HepG2 (cell line): Measurements from ENCODE around the gene MSRB2. TPM values are rescaled to one million over a fixed set of nuclear protein-coding genes. Genes with fewer than 3 reads are reported as not detected.

Experiments
- ATAC-seq: fragments of 200-7000 bp; cut with Tn5 transposase; 3 replicates; pipeline ENCODE4 v1.9.1; 2020; ENCODE audit warnings: mild to moderate bottlenecking, moderate library complexity
- BruUV-seq: library from RNA; stranded (reverse); fragments of 400-500 nt; replicated peaks from 2 replicates; lab custom pipeline; 2021; lab: Mats Ljungman, UMichigan
- CTCF ChIA-PET: fragments of 300-600 bp; formaldehyde crosslinking; extraction: SDS; loops from one replicate; lab custom pipeline; 2021; ENCODE audit warnings: low total read pairs, inconsistent platforms, low intra/inter-chr PET ratio; lab: Yijun Ruan, JAX
- POLR2A ChIA-PET: fragments of 350-600 bp; sonication (Branson Sonifier 250); formaldehyde crosslinking; loops from one replicate; lab custom pipeline; 2020; ENCODE audit warnings: antibody characterized with exemption, inconsistent platforms; lab: Yijun Ruan, JAX
- DNase-seq: peaks from one replicate; pipeline ENCODE4 v3.0.0-alpha.2; 2015; ENCODE audit warnings: low spot score
- FAIRE-seq: peaks from 3 replicates; lab custom pipeline; 2011; peaks lifted over from hg19 to GRCh38; lab: Jason Lieb, UNC
- H2AFZ ChIP-seq: one replicate; pipeline ENCODE4 v1.6.1; 2011; ENCODE audit warnings: low read length, inconsistent platforms
- H3K27ac ChIP-seq: fragments of 300-600 bp; 3 replicates; pipeline ENCODE4 v1.8.0; 2011; ENCODE audit warnings: mixed run types, mild to moderate bottlenecking, mixed read lengths, low read length, inconsistent platforms; ENCODE audit not compliant: insufficient read depth; ENCODE audit errors: extremely low read length
- H3K27me3 ChIP-seq, 2 experiments: fragments of 200-600 bp in 1 of 2; 2 replicates in 1 of 2; 3 replicates in 1 of 2; pipeline versions ENCODE4 v1.6.0 to v1.8.0; 2011; ENCODE audit warnings: low read length in 2 of 2, mild to moderate bottlenecking in 2 of 2, moderate library complexity in 2 of 2, inconsistent platforms in 1 of 2; ENCODE audit not compliant: insufficient read depth in 2 of 2, control insufficient read depth in 1 of 2
- H3K36me3 ChIP-seq, 2 experiments: fragments of 200-600 bp in 1 of 2; replicated peaks in 1 of 2; 2 replicates in 1 of 2; 3 replicates in 1 of 2; pipeline versions ENCODE4 v1.5.1 to v1.8.0; 2011; ENCODE audit warnings: low read length in 2 of 2, inconsistent platforms in 1 of 2; ENCODE audit not compliant: insufficient read depth in 2 of 2, control insufficient read depth in 1 of 2
- H3K4me1 ChIP-seq: 2 replicates; pipeline ENCODE4 v1.5.1; 2012; ENCODE audit warnings: low read length, inconsistent platforms; ENCODE audit not compliant: insufficient read depth
- H3K4me2 ChIP-seq: 2 replicates; pipeline ENCODE4 v1.6.0; 2011; ENCODE audit warnings: low read depth, low read length, inconsistent platforms
- H3K4me3 ChIP-seq, 3 experiments: fragments of 200-600 bp in 1 of 3; sonication (generic), shearing (Covaris generic) in 1 of 3; replicated peaks in 1 of 3; 2 replicates each; pipeline ENCODE4 v1.5.1; 2011 to 2016; ENCODE audit warnings: low read length in 3 of 3, inconsistent platforms in 2 of 3, low read depth in 2 of 3, mild to moderate bottlenecking in 2 of 3, control low read depth in 1 of 3, mixed read lengths in 1 of 3; ENCODE audit not compliant: insufficient read depth in 1 of 3
- H3K79me2 ChIP-seq: one replicate; pipeline ENCODE4 v1.6.1; 2011; ENCODE audit warnings: low read length, inconsistent platforms; ENCODE audit not compliant: insufficient read depth
- H3K9ac ChIP-seq: 2 replicates; pipeline ENCODE4 v1.6.0; 2011; ENCODE audit warnings: mild to moderate bottlenecking, low read depth, low read length, inconsistent platforms; ENCODE audit not compliant: insufficient read depth
- H3K9me3 ChIP-seq: 2 replicates; pipeline ENCODE4 v1.5.1; 2012; ENCODE audit warnings: mild to moderate bottlenecking, low read length
- H4K20me1 ChIP-seq: 2 replicates; pipeline ENCODE4 v1.6.0; 2011; ENCODE audit warnings: inconsistent platforms, mild to moderate bottlenecking, low read length, moderate library complexity; ENCODE audit not compliant: insufficient read depth
- CREBL2 ChIP-seq: sonication (generic); formaldehyde crosslinking; IDR thresholded peaks from 2 replicates; pipeline ENCODE4 v1.8.1; 2023; ENCODE audit warnings: missing genetic modification reagents, mild to moderate bottlenecking, borderline replicate concordance
- MED1 ChIP-seq: sonication (generic); formaldehyde crosslinking; IDR thresholded peaks from 2 replicates; pipeline ENCODE4 v1.4.0; 2020; ENCODE audit warnings: missing genetic modification reagents
- SATB2 ChIP-seq: sonication (generic); formaldehyde crosslinking; IDR thresholded peaks from 2 replicates; pipeline ENCODE4 v1.5.0; 2020; ENCODE audit warnings: missing genetic modification reagents
- SMAD1 ChIP-seq: sonication (generic); formaldehyde crosslinking; IDR thresholded peaks from 2 replicates; pipeline ENCODE4 v1.4.0; 2020; ENCODE audit warnings: missing genetic modification reagents, low read depth, mild to moderate bottlenecking, borderline replicate concordance
- SRSF4 ChIP-seq: fragments of 200-400 bp; formaldehyde crosslinking; IDR thresholded peaks from one replicate; pipeline ENCODE4 v1.6.1; 2018; ENCODE audit warnings: mild to moderate bottlenecking, low read depth, low read length, moderate library complexity; ENCODE audit not compliant: poor library complexity, severe bottlenecking
- ZC3H13 ChIP-seq: sonication (generic); formaldehyde crosslinking; IDR thresholded peaks from 2 replicates; pipeline ENCODE4 v1.8.1; 2023; ENCODE audit warnings: mild to moderate bottlenecking, missing genetic modification reagents, moderate library complexity
- ZFP62 ChIP-seq: sonication (generic); formaldehyde crosslinking; IDR thresholded peaks from 2 replicates; pipeline ENCODE4 v1.4.0; 2020; ENCODE audit warnings: missing genetic modification reagents
- ZMAT3 ChIP-seq: sonication (generic); formaldehyde crosslinking; conservative IDR thresholded peaks from 2 replicates; pipeline ENCODE4 v1.7.0; 2021; ENCODE audit warnings: missing genetic modification reagents
- ZNF549 ChIP-seq: sonication (generic); formaldehyde crosslinking; IDR thresholded peaks from 2 replicates; pipeline ENCODE4 v1.5.0; 2020; ENCODE audit warnings: missing genetic modification reagents
- ZNF570 ChIP-seq: sonication (generic); formaldehyde crosslinking; IDR thresholded peaks from 2 replicates; pipeline ENCODE4 v1.4.0; 2020; ENCODE audit warnings: mild to moderate bottlenecking, missing genetic modification reagents, borderline replicate concordance
- WGBS: methylation state at CpG from one replicate; pipeline ENCODE4 v1.1.6; 2017; ENCODE audit warnings: low lambda C conversion rate; 5-methylcytosine and 5-hydroxymethylcytosine counted together
- in situ Hi-C: cut with HindIII; loops from 2 replicates; pipeline ENCODE4 v1.10.0; 2017; ENCODE audit warnings: low pct_unique_long_range_greater_than_20kb; ENCODE audit not compliant: extremely low pct_ligation_motif_present
- intact Hi-C: fragments of 100-400 bp; cut with micrococcal nuclease; formaldehyde crosslinking; loops from one replicate; pipeline ENCODE4 v1.10.0; 2022; ENCODE audit not compliant: unreplicated experiment
- polyA plus RNA-seq, 8 experiments: library from polyadenylated mRNA; depleted of rRNA in 3 of 8; stranded (reverse) in 7 of 8; unstranded in 1 of 8; fragments of >200 nt; fragmentation: Illumina TruSeq in 4 of 8; extraction: Trizol in 4 of 8; gene quantifications; 2 replicates each; pipeline versions ENCODE4 v1.2.1 to v1.2.3, GENCODE V29; 2011 to 2016; ENCODE audit warnings: low read depth in 4 of 8, missing spikeins in 1 of 8, mixed read lengths in 1 of 8; ENCODE audit not compliant: insufficient read depth in 1 of 8
- total RNA-seq, 5 experiments: library from RNA; depleted of rRNA; stranded (reverse); fragments of >200 nt; fragmentation: Illumina TruSeq; extraction: Trizol; gene quantifications; 2 replicates each; pipeline ENCODE4 v1.2.3, GENCODE V29; 2016; ENCODE audit warnings: low read depth in 1 of 5
- TF ChIP-seq, protein P1 (sequence below): sonication (generic); formaldehyde crosslinking; IDR thresholded peaks from 2 replicates; pipeline ENCODE4 v1.4.0; 2020; ENCODE audit warnings: missing genetic modification reagents, mild to moderate bottlenecking, borderline replicate concordance
- TF ChIP-seq, protein P2 (sequence below): sonication (generic); formaldehyde crosslinking; IDR thresholded peaks from 2 replicates; pipeline ENCODE4 v1.9.0; 2022; ENCODE audit warnings: low read depth, missing genetic modification reagents
- TF ChIP-seq, protein P3 (sequence below): sonication (generic); formaldehyde crosslinking; conservative IDR thresholded peaks from 2 replicates; pipeline ENCODE4 v1.4.0; 2020; ENCODE audit warnings: mild to moderate bottlenecking, missing genetic modification reagents, moderate library complexity

The MSRB2 gene
- total and polyA plus RNA-seq, 2 of the 13 experiments (the other 11 are each of a cell fraction or from before 2014, with no cell fraction given), result 8.3 to 22.1 TPM

- Histone ChIP-seq H3K27me3 (peaks cover 0 to 7% of the 10 kb centered on the region in 2 experiments; a peak in 2 of 5 replicates), H3K4me2 (no peak overlapping the region), H3K9ac (no peak overlapping the region), H3K27ac (no peak overlapping the region), H4K20me1 (no peaks in the 10 kb centered on the region), H2AFZ (no peak overlapping the region), H3K9me3 (no peaks in the 10 kb centered on the region), H3K79me2 (no peaks in the 10 kb centered on the region), H3K4me3 (no peak overlapping the region), H3K36me3 (no peaks in the 10 kb centered on the region), H3K4me1 (no peaks in the 10 kb centered on the region)
- BruUV-seq, result no TSS peak
- no peak for ATAC-seq
- DNase-seq, result no peak
- FAIRE-seq, result no peak
- in situ Hi-C loops, result no loop called here
- 31% methylated on average over 3 of the region's 3 CpGs for WGBS
- CTCF ChIA-PET, result no interaction called here
- intact Hi-C loops, result no loop called here
- POLR2A ChIA-PET, result no interaction called here
- TF ChIP-seq CREBL2 (CRISPR knock-in tag) (no peak), ZC3H13 (CRISPR knock-in tag) (no peak), ZNF549 (CRISPR knock-in tag) (no peak), ZNF570 (CRISPR knock-in tag) (no peak), SATB2 (CRISPR knock-in tag) (no peak), MED1 (CRISPR knock-in tag) (no peak), SMAD1 (no peak), ZFP62 (CRISPR knock-in tag) (no peak), ZMAT3 (CRISPR knock-in tag) (no peak), SRSF4 (no peak)
- TF ChIP-seq, protein P1, sequence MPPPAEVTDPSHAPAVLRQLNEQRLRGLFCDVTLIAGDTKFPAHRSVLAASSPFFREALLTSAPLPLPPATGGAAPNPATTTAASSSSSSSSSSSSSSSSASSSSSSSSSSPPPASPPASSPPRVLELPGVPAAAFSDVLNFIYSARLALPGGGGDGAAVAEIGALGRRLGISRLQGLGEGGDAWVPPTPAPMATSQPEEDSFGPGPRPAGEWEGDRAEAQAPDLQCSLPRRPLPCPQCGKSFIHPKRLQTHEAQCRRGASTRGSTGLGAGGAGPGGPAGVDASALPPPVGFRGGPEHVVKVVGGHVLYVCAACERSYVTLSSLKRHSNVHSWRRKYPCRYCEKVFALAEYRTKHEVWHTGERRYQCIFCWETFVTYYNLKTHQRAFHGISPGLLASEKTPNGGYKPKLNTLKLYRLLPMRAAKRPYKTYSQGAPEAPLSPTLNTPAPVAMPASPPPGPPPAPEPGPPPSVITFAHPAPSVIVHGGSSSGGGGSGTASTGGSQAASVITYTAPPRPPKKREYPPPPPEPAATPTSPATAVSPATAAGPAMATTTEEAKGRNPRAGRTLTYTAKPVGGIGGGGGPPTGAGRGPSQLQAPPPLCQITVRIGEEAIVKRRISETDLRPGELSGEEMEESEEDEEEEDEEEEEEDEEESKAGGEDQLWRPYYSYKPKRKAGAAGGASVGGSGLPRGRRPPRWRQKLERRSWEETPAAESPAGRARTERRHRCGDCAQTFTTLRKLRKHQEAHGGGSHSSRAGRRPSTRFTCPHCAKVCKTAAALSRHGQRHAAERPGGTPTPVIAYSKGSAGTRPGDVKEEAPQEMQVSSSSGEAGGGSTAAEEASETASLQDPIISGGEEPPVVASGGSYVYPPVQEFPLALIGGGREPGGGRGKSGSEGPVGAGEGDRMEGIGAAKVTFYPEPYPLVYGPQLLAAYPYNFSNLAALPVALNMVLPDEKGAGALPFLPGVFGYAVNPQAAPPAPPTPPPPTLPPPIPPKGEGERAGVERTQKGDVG (CRISPR knock-in tag), result no peak
- TF ChIP-seq, protein P2, sequence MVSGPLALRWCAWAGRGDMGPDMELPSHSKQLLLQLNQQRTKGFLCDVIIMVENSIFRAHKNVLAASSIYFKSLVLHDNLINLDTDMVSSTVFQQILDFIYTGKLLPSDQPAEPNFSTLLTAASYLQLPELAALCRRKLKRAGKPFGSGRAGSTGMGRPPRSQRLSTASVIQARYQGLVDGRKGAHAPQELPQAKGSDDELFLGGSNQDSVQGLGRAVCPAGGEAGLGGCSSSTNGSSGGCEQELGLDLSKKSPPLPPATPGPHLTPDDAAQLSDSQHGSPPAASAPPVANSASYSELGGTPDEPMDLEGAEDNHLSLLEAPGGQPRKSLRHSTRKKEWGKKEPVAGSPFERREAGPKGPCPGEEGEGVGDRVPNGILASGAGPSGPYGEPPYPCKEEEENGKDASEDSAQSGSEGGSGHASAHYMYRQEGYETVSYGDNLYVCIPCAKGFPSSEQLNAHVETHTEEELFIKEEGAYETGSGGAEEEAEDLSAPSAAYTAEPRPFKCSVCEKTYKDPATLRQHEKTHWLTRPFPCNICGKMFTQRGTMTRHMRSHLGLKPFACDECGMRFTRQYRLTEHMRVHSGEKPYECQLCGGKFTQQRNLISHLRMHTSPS (CRISPR knock-in tag), result no peak
- TF ChIP-seq, protein P3, sequence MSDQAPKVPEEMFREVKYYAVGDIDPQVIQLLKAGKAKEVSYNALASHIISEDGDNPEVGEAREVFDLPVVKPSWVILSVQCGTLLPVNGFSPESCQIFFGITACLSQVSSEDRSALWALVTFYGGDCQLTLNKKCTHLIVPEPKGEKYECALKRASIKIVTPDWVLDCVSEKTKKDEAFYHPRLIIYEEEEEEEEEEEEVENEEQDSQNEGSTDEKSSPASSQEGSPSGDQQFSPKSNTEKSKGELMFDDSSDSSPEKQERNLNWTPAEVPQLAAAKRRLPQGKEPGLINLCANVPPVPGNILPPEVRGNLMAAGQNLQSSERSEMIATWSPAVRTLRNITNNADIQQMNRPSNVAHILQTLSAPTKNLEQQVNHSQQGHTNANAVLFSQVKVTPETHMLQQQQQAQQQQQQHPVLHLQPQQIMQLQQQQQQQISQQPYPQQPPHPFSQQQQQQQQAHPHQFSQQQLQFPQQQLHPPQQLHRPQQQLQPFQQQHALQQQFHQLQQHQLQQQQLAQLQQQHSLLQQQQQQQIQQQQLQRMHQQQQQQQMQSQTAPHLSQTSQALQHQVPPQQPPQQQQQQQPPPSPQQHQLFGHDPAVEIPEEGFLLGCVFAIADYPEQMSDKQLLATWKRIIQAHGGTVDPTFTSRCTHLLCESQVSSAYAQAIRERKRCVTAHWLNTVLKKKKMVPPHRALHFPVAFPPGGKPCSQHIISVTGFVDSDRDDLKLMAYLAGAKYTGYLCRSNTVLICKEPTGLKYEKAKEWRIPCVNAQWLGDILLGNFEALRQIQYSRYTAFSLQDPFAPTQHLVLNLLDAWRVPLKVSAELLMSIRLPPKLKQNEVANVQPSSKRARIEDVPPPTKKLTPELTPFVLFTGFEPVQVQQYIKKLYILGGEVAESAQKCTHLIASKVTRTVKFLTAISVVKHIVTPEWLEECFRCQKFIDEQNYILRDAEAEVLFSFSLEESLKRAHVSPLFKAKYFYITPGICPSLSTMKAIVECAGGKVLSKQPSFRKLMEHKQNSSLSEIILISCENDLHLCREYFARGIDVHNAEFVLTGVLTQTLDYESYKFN, result no peak
These were observed 44.1 kb upstream of the MSRB2 start for GRCh38 chr10:23051278-23051677.
